Motor neuron (in vitro differentiated cells): Measurements from ENCODE around the gene CRACR2A. TPM values are rescaled to one million over a fixed set of nuclear protein-coding genes. Genes with fewer than 3 reads are reported as not detected.

Experiments used
- ATAC-seq, 8 experiments: fragments of 200-7000 bp; cut with Tn5 transposase; replicated peaks in 6 of 8; 2 replicates each; pipeline ENCODE4 v1.8.0; 2021; ENCODE audit warnings: mild to moderate bottlenecking in 8 of 8, moderate library complexity in 8 of 8
- H3K27ac ChIP-seq, 2 donors: fragments of 250-450 bp; sonication (Bioruptor Pico); 2 replicates each; pipeline ENCODE4 v1.9.0; 2021; ENCODE audit warnings: antibody characterized with exemption in 2 of 2, mild to moderate bottlenecking in 2 of 2, moderate library complexity in 1 of 2
- H3K4me1 ChIP-seq, 2 donors: fragments of 250-450 bp; sonication (Bioruptor Pico); replicated peaks in 1 of 2; 2 replicates each; pipeline ENCODE4 v1.6.1; 2021; ENCODE audit warnings: antibody characterized with exemption in 2 of 2, mild to moderate bottlenecking in 2 of 2, moderate library complexity in 1 of 2
- H3K4me3 ChIP-seq, 5 donors: fragments of 250-450 bp; sonication (Bioruptor Pico); 2 replicates each; pipeline ENCODE4 v1.9.0; 2021; ENCODE audit warnings: antibody characterized with exemption in 5 of 5, mild to moderate bottlenecking in 5 of 5, moderate library complexity in 4 of 5
- WGBS, 10 experiments: fragments of 450-650 bp; shearing (Covaris generic); methylation state at CpG; one replicate each; pipeline ENCODE4 v1.0.0; 2022; 5-methylcytosine and 5-hydroxymethylcytosine counted together
- in situ Hi-C, 9 experiments: fragments of 400-800 bp; cut with MboI; loops; one replicate each; pipeline ENCODE4 v1.15.0; 2021; ENCODE audit warnings: low sequenced_read_pairs in 9 of 9, low pct_unique_long_range_greater_than_20kb in 2 of 9; ENCODE audit not compliant: unreplicated experiment in 9 of 9
- total RNA-seq, 8 experiments: library from RNA; unstranded; fragments of 300-600 nt; gene quantifications; 2 replicates each; pipeline versions ENCODE4 v1.2.3 to v1.2.4, GENCODE V29; 2022

CRACR2A gene
- total RNA-seq, 8 experiments from 2014 or later, result 0.11 to 12.5 (median 1.2) TPM

- no peak overlapping the region for H3K4me3 ChIP-seq
- no peak overlapping the region for H3K27ac ChIP-seq
- 33 to 100% (median 78%) methylated on average over 1 of the region's 1 CpG; no CpG with 5 or more reads in 4 of the 10 experiments for WGBS, 10 experiments
- H3K4me1 ChIP-seq, result peaks cover 0 to 5% of the 10 kb centered on the region in 2 donors
- in situ Hi-C loops, result loop anchor here in 1 of 9 experiments (10.0 kb wide), 1 partner anchor 97 kb away; no protein-coding TSS in a partner anchor
- ATAC-seq, result no peak
These were observed 18.9 kb upstream of the CRACR2A start for GRCh38 chr12:3771853-3772252.

GRCh38 chr12:3770891-3771290 is 18.0 kb upstream of the CRACR2A start:
- H3K4me1 ChIP-seq, result peaks cover 0 to 5% of the 10 kb centered on the region in 2 donors
- ATAC-seq, result peak in 2 of 8 experiments; percentile 70 to 76
- no peak overlapping the region for H3K27ac ChIP-seq
- in situ Hi-C loops, result loop anchor here in 1 of 9 experiments (10.0 kb wide), 1 partner anchor 96 kb away; no protein-coding TSS in a partner anchor
- no peak overlapping the region for H3K4me3 ChIP-seq
- 38 to 100% (median 88%) methylated on average over 1 of the region's 1 CpG; no CpG with 5 or more reads in 3 of the 10 experiments for WGBS, 10 experiments

GRCh38 chr12:3768911-3769447 is 16.1 kb upstream of the CRACR2A start:
- in situ Hi-C loops, result no loop called here
- ATAC-seq, result no peak
- H3K4me1 ChIP-seq, result peaks cover 0 to 9% of the 10 kb centered on the region in 2 donors
- H3K27ac ChIP-seq, result no peak overlapping the region
- H3K4me3 ChIP-seq, result no peak overlapping the region
- WGBS, 10 experiments, result 13 to 100% (median 77%) methylated on average over 1 to 3 of the region's 3 CpGs

- Histone ChIP-seq H3K4me3 (no peak overlapping the region), H3K27ac (no peak overlapping the region), H3K4me1 (peaks cover 0 to 10% of the 10 kb centered on the region in 2 donors)
- in situ Hi-C loops, result no loop called here
- 24 to 85% (median 60%) methylated on average over 1 to 5 of the region's 7 CpGs; no CpG with 5 or more reads in 3 of the 10 experiments for WGBS, 10 experiments
- peak in 1 of 8 experiments; percentile 20 for ATAC-seq
These were observed 8.3 kb upstream of the CRACR2A start for GRCh38 chr12:3761116-3761735.

GRCh38 chr12:3759878-3760277 is 7.0 kb upstream of the CRACR2A start:
- in situ Hi-C loops, result no loop called here
- Histone ChIP-seq H3K4me1 (peaks cover 0 to 10% of the 10 kb centered on the region in 2 donors), H3K27ac (no peak overlapping the region), H3K4me3 (no peak overlapping the region)
- no peak for ATAC-seq
- WGBS, 10 experiments, result 13 to 83% (median 67%) methylated on average over 1 to 2 of the region's 2 CpGs; no CpG with 5 or more reads in 2 of the 10 experiments

- WGBS, 10 experiments, result 80 to 93% (median 87%) methylated on average over 1 to 2 of the region's 2 CpGs; no CpG with 5 or more reads in 5 of the 10 experiments
- no peak overlapping the region for H3K4me3 ChIP-seq
- no peak overlapping the region for H3K27ac ChIP-seq
- peak in 1 of 8 experiments; percentile 52 for ATAC-seq
- in situ Hi-C loops, result no loop called here
- peaks cover 5 to 13% of the 10 kb centered on the region in 2 donors for H3K4me1 ChIP-seq
These were observed 4.4 kb upstream of the CRACR2A start for GRCh38 chr12:3757261-3757660.

GRCh38 chr12:3755898-3756297 is 3.0 kb upstream of the CRACR2A start:
- no peak overlapping the region for H3K27ac ChIP-seq
- ATAC-seq, result no peak
- in situ Hi-C loops, result no loop called here
- WGBS, 10 experiments, result 60 to 100% (median 80%) methylated on average over 1 of the region's 3 CpGs; no CpG with 5 or more reads in 5 of the 10 experiments
- H3K4me3 ChIP-seq, result no peak overlapping the region
- H3K4me1 ChIP-seq, result peaks cover 5 to 13% of the 10 kb centered on the region in 2 donors

- Histone ChIP-seq H3K27ac (no peak overlapping the region), H3K4me3 (no peak overlapping the region), H3K4me1 (peaks cover 5 to 13% of the 10 kb centered on the region in 2 donors)
- WGBS, 10 experiments, result 17 to 89% (median 73%) methylated on average over 1 to 6 of the region's 9 CpGs; no CpG with 5 or more reads in 2 of the 10 experiments
- peak in 6 of 8 experiments; percentile 5 to 63 (median 32) for ATAC-seq
- in situ Hi-C loops, result no loop called here
These were observed 805 bp upstream of the CRACR2A start for GRCh38 chr12:3753544-3754284.

- no peak overlapping the region for H3K27ac ChIP-seq
- WGBS, 10 experiments, result 0 to 90% (median 48%) methylated on average over 1 to 4 of the region's 18 CpGs; no CpG with 5 or more reads in 2 of the 10 experiments
- in situ Hi-C loops, result no loop called here
- peaks cover 5 to 13% of the 10 kb centered on the region in 2 donors for H3K4me1 ChIP-seq
- H3K4me3 ChIP-seq, result no peak overlapping the region
- peak in 7 of 8 experiments; percentile 12 to 50 (median 32) for ATAC-seq
These were observed 706 bp downstream of the CRACR2A start for GRCh38 chr12:3752096-3752709.

- Histone ChIP-seq H3K4me3 (no peak overlapping the region), H3K4me1 (peaks cover 5 to 13% of the 10 kb centered on the region in 2 donors), H3K27ac (no peak overlapping the region)
- no peak for ATAC-seq
- in situ Hi-C loops, result no loop called here
- 50 to 100% (median 80%) methylated on average over 1 to 12 of the region's 15 CpGs; no CpG with 5 or more reads in 1 of the 10 experiments for WGBS, 10 experiments
These were observed 1.5 kb downstream of the CRACR2A start for GRCh38 chr12:3751151-3752095.

GRCh38 chr12:3750616-3751015 is 2.3 kb downstream of the CRACR2A start:
- no peak for ATAC-seq
- WGBS, 10 experiments, result 89 to 100% (median 100%) methylated on average over 1 to 3 of the region's 4 CpGs; no CpG with 5 or more reads in 4 of the 10 experiments
- peaks cover 5 to 13% of the 10 kb centered on the region in 2 donors for H3K4me1 ChIP-seq
- H3K27ac ChIP-seq, result no peak overlapping the region
- in situ Hi-C loops, result no loop called here
- no peak overlapping the region for H3K4me3 ChIP-seq

GRCh38 chr12:3748620-3749019 is 4.3 kb downstream of the CRACR2A start:
- Histone ChIP-seq H3K4me1 (peaks cover 3 to 11% of the 10 kb centered on the region in 2 donors), H3K4me3 (no peak overlapping the region), H3K27ac (no peak overlapping the region)
- ATAC-seq, result no peak
- WGBS, 10 experiments, result 73 to 100% (median 100%) methylated on average over 1 to 3 of the region's 4 CpGs; no CpG with 5 or more reads in 3 of the 10 experiments
- in situ Hi-C loops, result no loop called here
